Pulmonary artery endothelial cell (primary cell): Measurements from ENCODE around the gene PSMA5. TPM values are rescaled to one million over a fixed set of nuclear protein-coding genes. Genes with fewer than 3 reads are reported as not detected.
"Not testable (repeated sequence)": the region's sequence is repeated elsewhere in the genome, so short reads cannot be mapped to it uniquely, and the experiment has no call there.

ENCODE experiments used
- DNase-seq: peaks from one replicate; pipeline ENCODE4 v3.0.0-alpha.2; 2011; ENCODE audit warnings: low read depth, low spot score
- total RNA-seq: library from RNA; depleted of rRNA; stranded (reverse); fragments of >200 nt; gene quantifications from 2 replicates; pipeline ENCODE4 v1.2.3, GENCODE V29; 2014

The PSMA5 gene
- total RNA-seq, 1 donor from 2014 or later, result 69.6 TPM

DNA sequence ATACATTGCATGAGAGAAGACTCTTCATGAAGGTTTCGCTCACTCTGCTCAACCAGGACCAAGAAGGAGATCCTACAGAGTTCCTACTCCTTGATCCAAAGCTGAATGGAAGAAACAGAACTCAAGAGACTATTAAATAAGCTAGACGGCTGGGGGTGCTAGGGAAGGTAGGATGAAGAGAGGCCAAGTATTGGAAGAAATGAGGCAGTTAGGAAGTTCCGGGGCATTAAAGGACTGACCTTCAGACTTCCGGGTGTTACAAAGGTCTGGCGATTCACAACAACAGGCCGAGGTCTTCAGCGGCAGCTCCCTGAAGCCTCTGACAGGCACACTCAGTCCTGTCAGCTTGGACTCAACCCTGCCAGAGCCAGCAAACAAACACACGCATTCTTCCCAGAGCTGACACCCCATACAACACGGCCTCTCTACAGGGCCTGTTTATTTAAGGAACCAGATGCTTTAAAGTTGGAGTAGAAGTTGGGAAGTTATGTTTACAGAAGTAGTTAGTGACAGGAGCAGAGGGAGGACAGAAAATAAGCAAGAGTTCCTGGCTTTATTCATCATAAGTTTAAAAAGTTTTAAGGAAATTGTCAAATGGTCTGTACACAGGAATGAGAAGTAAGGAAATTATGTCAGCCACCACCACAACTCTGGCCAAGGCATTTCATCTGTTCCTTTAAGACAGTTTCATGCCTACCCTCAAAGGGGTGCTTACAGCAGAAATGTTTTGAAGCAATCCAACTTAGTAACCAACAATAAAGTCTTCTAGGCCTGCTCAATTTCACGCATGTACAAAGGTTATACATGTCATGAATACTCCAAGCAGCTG, 33.2 kb downstream of the PSMA5 start:
- no peak for DNase-seq

- DNase-seq, result no peak
These were observed 34.0 kb downstream of the PSMA5 start for GRCh38 chr1:109392037-109392787.

GRCh38 chr1:109391626-109392025, 34.6 kb downstream of the PSMA5 start:
- no peak for DNase-seq

GRCh38 chr1:109391157-109391556, 35.1 kb downstream of the PSMA5 start:
- no peak for DNase-seq

DNA sequence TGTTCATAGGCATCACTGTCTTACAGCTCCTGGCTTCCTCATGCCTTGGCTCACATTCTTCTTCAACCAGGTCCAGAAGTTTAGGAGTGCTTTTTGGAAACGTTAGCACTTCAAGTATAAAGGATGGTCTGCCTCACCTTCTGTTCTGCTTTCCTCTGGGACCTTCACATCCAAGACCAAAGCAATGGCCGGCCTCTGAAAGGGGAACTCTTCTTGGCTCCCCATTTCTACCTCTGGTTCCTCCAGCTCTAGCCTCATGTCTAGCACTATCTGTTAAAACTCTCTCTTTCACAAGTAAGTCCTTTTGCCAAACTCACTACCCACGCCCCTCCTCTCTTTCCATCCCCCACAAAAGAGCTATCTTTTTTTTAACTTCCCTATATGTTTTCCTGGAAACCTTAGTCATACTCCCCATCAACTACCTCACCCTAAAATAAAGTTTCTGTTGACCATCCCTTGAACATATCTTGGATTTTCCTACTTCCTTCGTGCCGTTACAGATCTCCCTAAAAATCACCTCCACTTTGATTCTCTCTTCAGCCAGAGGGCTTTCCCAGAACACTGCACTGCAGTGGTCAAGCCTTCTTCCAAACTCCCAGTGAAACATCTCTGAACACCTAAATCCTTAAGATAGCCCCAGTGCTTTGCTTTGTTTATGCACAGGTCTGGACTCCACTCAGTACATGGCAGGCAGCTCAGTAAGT, 36.5 kb downstream of the PSMA5 start:
- DNase-seq, result no peak

DNA sequence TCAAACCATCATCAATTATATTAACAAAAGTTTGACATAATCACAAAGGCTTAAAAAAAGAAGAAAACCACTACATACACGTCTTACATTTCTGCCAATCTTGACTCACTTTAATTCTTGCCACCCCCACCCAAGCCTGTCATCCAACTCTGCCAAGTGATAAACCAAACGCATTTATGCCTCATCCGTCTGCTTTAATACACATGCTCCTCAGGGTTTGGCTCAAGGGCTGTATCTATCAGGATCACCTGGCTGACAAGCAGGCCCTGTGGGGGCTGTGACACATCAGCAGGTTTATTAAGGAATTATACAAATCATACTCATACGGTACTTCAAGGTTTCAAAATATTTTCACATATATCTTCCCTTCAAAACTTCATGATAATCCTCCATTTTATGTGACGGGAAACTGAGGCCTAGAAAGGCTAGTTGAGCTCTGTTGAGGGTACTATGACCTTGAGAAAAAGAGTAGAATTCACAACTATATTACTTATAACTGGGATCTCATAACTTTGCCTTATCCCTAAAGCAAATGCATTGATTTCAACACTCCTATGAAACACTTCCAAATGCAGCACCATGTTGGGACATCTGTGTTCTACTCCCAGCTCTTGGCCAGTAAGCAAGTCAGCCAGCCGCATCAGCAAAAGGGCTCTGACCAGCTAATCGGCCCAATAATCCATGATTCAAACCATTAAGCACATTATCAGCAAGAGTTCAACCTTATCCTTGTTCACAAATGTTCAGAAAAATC, 37.2 kb downstream of the PSMA5 start:
- no peak for DNase-seq

- DNase-seq, result no peak
These were observed 38.0 kb downstream of the PSMA5 start for GRCh38 chr1:109388208-109388711.

- DNase-seq, result no peak
These were observed 40.1 kb downstream of the PSMA5 start for GRCh38 chr1:109386054-109386717.

DNA sequence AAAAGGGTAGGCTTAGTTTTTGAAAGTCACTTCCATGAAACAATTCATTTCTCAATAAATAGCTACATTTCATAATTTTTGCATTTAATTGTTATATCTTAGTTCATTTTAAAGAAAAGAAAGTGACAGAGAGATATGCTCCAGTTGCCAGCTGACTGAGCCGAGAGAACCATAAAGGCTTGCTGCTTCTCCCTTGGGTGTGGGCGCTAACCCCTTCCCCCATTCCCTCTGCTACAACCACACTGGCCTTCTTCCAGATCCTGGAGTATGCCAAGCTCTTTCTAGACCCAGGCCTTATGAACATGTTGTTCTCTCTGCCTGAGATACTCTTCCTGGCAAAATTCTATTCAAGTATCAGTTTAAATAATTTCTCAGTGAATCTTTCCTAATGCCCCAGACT, 40.8 kb downstream of the PSMA5 start:
- no peak for DNase-seq

- no peak for DNase-seq
These were observed 42.4 kb downstream of the PSMA5 start for GRCh38 chr1:109383854-109384253.

GRCh38 chr1:109383087-109383779, 43.0 kb downstream of the PSMA5 start:
- no peak for DNase-seq

- DNase-seq, result no peak
These were observed 44.7 kb downstream of the PSMA5 start for GRCh38 chr1:109381573-109381972.

GRCh38 chr1:109379907-109380306, 46.3 kb downstream of the PSMA5 start:
- no peak for DNase-seq

DNA sequence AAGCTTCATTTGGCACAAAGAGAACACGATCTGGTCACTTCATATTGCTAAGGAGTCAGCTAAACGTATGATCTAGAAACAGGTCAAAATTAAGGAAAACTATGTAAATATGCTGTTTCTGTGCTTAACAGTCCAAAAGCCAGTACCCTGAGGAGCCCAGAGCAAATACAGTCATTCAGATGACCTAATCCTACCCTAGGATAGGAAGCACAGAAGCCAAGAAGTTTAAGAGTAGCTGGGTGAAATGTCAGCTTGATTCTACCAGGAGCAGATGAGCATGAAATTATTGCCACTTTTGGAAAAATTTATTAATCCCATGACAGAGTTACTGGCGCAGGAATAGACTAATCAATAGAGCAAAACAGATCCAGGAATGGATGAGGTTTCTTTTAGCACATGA, 46.8 kb downstream of the PSMA5 start:
- no peak for DNase-seq

- no peak for DNase-seq
These were observed 48.5 kb downstream of the PSMA5 start for GRCh38 chr1:109377698-109378097.

DNA sequence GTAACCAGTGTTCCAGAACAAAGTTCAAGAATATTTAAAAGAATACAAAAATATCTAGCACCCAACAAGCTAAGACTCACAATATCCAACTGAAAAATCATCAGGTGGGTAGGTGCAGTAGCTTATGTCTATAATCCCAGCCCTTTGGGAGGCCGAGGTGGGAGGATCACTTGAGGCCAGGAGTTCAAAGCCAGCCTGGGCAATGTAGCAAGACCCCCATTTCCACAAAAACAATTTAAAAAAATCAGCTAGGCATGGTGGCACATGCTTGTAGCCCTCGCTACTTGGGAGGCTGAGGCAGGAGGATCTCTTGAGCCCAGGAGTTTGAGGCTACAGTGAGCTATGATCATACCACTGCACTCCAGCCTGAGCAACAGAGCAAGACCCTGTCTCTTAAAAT, 52.6 kb downstream of the PSMA5 start:
- DNase-seq, result not testable (repeated sequence)

GRCh38 chr1:109373126-109373525, 53.1 kb downstream of the PSMA5 start:
- no peak for DNase-seq

DNA sequence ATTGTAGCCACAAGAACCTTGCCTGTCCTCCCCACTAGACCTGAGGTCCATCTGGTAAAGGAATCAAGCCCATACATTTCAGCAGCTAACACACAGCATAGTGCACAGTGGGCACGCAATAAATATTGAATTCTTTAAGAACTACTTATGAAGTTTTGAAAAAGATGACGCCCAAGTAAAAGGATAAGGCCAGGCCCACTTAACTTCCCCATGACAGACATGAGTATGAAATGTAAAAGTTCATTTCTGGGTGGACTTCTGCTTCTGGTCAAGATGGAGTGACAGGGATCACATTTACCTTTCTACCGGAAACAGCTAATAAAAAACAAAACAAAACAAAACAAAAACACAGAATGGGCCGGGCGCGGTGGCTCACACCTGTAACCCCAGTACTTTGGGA, 54.0 kb downstream of the PSMA5 start:
- DNase-seq, result no peak

- DNase-seq, result no peak
These were observed 54.9 kb downstream of the PSMA5 start for GRCh38 chr1:109371341-109371739.

GRCh38 chr1:109370712-109371340, 55.4 kb downstream of the PSMA5 start:
- no peak for DNase-seq
